GM12864 (cell line): ENCODE data around the gene H2BW1.
"Not testable (repeated sequence)": the region's sequence is repeated elsewhere in the genome, so short reads cannot be mapped to it uniquely, and the experiment has no call there.

Experiments used
- DNase-seq: peaks from one replicate; pipeline ENCODE4 v3.0.0-alpha.2; 2011; ENCODE audit warnings: low read depth
- H3K4me3 ChIP-seq: 2 replicates; pipeline ENCODE4 v1.5.1; 2011; ENCODE audit warnings: mild to moderate bottlenecking, low read depth, low read length, control low read depth
- CTCF ChIP-seq: IDR thresholded peaks from 2 replicates; pipeline ENCODE4 v1.5.1; 2011; ENCODE audit warnings: low read depth, mild to moderate bottlenecking, moderate library complexity, low read length, control low read depth, inconsistent platforms; ENCODE audit errors: missing control alignments

H2BW1 gene

GRCh38 chrX:104013158-104013557, 350 bp downstream of the H2BW1 start:
- no peak for TF ChIP-seq CTCF
- DNase-seq, result no peak
- H3K4me3 ChIP-seq, result no peak overlapping the region

GRCh38 chrX:104008831-104009230, 4.7 kb downstream of the H2BW1 start:
- no peak for DNase-seq
- no peak for TF ChIP-seq CTCF
- H3K4me3 ChIP-seq, result no peak overlapping the region

GRCh38 chrX:103999234-103999633, 14.3 kb downstream of the H2BW1 start:
- no peak for TF ChIP-seq CTCF
- no peak for DNase-seq

GRCh38 chrX:103983508-103983907, 30.0 kb downstream of the H2BW1 start:
- not testable (repeated sequence) for DNase-seq

More at GRCh38 chrX:103999234-103999633, 14.3 kb downstream of the H2BW1 start:
- no peak overlapping the region for H3K4me3 ChIP-seq

GRCh38 chrX:103962411-103963278, 50.9 kb downstream of the H2BW1 start, which contains the start of gene TMSB15B:
Gene TMSB15B, plus strand, starts transcription at chrX:103962627.
- DNase-seq, H3K4me3 ChIP-seq: not testable (repeated sequence)

More at GRCh38 chrX:103983508-103983907, 30.0 kb downstream of the H2BW1 start:
- not testable (repeated sequence) for H3K4me3 ChIP-seq
